ENCODE measurements around the gene LYPD6B.
"Not testable (repeated sequence)": the region's sequence is repeated elsewhere in the genome, so short reads cannot be mapped to it uniquely, and the experiment has no call there.

The LYPD6B gene

GRCh38 chr2:149213764-149214493 lies 175.4 kb downstream of the LYPD6B start:
- H3K4me3 ChIP-seq (ENCODE audit: low read length), result no peak overlapping the region
- TF ChIP-seq ZNF274 (IDR thresholded peaks at IDR 0.05; ENCODE audit: low read depth, low read length), result no peak

- TF ChIP-seq ZNF274 (IDR thresholded peaks at IDR 0.05; ENCODE audit: low read depth, low read length), result no peak
- H3K4me3 ChIP-seq (ENCODE audit: low read length), result no peak overlapping the region
Measured at GRCh38 chr2:149218497-149218896, 180.0 kb downstream of the LYPD6B start.

GRCh38 chr2:149219856-149220255 lies 181.4 kb downstream of the LYPD6B start:
- H3K4me3 ChIP-seq (ENCODE audit: low read length), result no peak overlapping the region
- TF ChIP-seq ZNF274 (IDR thresholded peaks at IDR 0.05; ENCODE audit: low read depth, low read length), result no peak

- H3K4me3 ChIP-seq (ENCODE audit: low read length), result no peak overlapping the region
- no peak for TF ChIP-seq ZNF274 (IDR thresholded peaks at IDR 0.05; ENCODE audit: low read depth, low read length)
Measured at GRCh38 chr2:149221002-149221401, 182.5 kb downstream of the LYPD6B start.

GRCh38 chr2:149221898-149222297 lies 183.4 kb downstream of the LYPD6B start:
- no peak overlapping the region for H3K4me3 ChIP-seq (ENCODE audit: low read length)
- TF ChIP-seq ZNF274 (IDR thresholded peaks at IDR 0.05; ENCODE audit: low read depth, low read length), result no peak

- H3K4me3 ChIP-seq (ENCODE audit: low read length), result no peak overlapping the region
- TF ChIP-seq ZNF274 (IDR thresholded peaks at IDR 0.05; ENCODE audit: low read depth, low read length), result no peak
Measured at GRCh38 chr2:149223472-149224095, 185.1 kb downstream of the LYPD6B start.

GRCh38 chr2:149224543-149224942 lies 186.0 kb downstream of the LYPD6B start:
- H3K4me3 ChIP-seq (ENCODE audit: low read length), result no peak overlapping the region
- TF ChIP-seq ZNF274 (IDR thresholded peaks at IDR 0.05; ENCODE audit: low read depth, low read length), result no peak

- no peak overlapping the region for H3K4me3 ChIP-seq (ENCODE audit: low read length)
- TF ChIP-seq ZNF274 (IDR thresholded peaks at IDR 0.05; ENCODE audit: low read depth, low read length), result no peak
Measured at GRCh38 chr2:149225446-149225845, 186.9 kb downstream of the LYPD6B start.

- H3K4me3 ChIP-seq (ENCODE audit: low read length), result no peak overlapping the region
- no peak for TF ChIP-seq ZNF274 (IDR thresholded peaks at IDR 0.05; ENCODE audit: low read depth, low read length)
Measured at GRCh38 chr2:149226790-149227189, 188.3 kb downstream of the LYPD6B start.

- TF ChIP-seq ZNF274 (IDR thresholded peaks at IDR 0.05; ENCODE audit: low read depth, low read length), result no peak
- H3K4me3 ChIP-seq (ENCODE audit: low read length), result no peak overlapping the region
Measured at GRCh38 chr2:149235816-149236375, 197.4 kb downstream of the LYPD6B start.

- no peak for TF ChIP-seq ZNF274 (IDR thresholded peaks at IDR 0.05; ENCODE audit: low read depth, low read length)
Measured at GRCh38 chr2:149236410-149236809, 197.9 kb downstream of the LYPD6B start.

GRCh38 chr2:149246186-149246585 lies 207.7 kb downstream of the LYPD6B start:
- no peak for TF ChIP-seq ZNF274 (IDR thresholded peaks at IDR 0.05; ENCODE audit: low read depth, low read length)
- no peak overlapping the region for H3K4me3 ChIP-seq (ENCODE audit: low read length)

More at GRCh38 chr2:149236410-149236809, 197.9 kb downstream of the LYPD6B start:
- no peak overlapping the region for H3K4me3 ChIP-seq (ENCODE audit: low read length)

GRCh38 chr2:149251436-149251835 lies 212.9 kb downstream of the LYPD6B start:
- H3K4me3 ChIP-seq (ENCODE audit: low read length), result not testable (repeated sequence)

GRCh38 chr2:149256877-149257276 lies 218.4 kb downstream of the LYPD6B start:
- not testable (repeated sequence) for H3K4me3 ChIP-seq (ENCODE audit: low read length)

GRCh38 chr2:149258531-149258930 lies 220.0 kb downstream of the LYPD6B start:
- no peak overlapping the region for H3K4me3 ChIP-seq (ENCODE audit: low read length)
- TF ChIP-seq ZNF274 (IDR thresholded peaks at IDR 0.05; ENCODE audit: low read depth, low read length), result no peak

Measured in GM08714 (cell line).